ENCODE data around the gene SRSF2.
"Not testable (repeated sequence)": the region's sequence is repeated elsewhere in the genome, so short reads cannot be mapped to it uniquely, and the experiment has no call there.

The SRSF2 gene

DNA sequence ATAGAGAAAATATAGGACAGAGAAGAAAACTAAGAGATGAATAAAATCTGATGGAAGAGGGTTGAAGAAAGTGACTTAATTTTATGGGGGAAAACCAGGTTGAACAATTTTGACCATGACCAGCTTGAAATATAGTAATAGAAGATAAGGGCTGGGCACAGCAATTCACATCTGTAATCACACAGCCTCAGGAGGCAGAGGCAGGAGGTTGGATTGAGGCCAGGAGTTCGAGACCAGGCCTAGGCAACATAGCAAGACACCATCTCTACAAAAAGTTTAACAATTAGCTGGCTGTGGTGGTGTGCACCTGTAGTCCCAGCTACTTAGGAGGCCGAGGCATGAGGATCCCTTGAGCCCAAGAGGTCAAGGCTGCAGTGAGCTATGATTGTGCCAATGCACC is 35.1 kb downstream of the SRSF2 start:
- no peak for DNase-seq (ENCODE audit: low read depth in 2 of 3, low spot score in 1 of 3)

DNA sequence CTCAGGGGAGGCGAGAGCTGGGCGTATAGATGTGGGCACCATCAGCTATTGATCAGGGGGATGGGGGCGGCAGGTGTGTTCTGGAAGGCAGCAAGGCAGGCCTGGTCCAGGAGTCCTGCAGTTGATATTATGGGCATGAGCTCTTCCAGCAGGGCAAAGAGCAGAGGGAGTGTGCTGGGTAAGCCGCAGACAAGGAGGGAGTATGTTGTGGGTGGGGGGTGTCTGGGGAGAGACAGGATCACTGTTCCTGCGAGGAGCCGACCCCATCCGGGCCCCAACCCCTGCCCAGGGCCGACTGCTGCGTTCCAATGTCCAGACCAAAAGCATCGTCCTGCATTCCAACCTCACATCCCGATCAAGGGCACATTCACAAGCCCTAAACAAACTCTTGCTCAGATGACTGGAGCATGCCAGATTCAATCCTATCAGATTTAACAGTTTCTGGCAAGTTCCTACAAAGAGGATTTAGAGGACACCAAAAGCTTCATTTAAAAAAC is 35.6 kb downstream of the SRSF2 start:
- DNase-seq (ENCODE audit: low read depth in 2 of 3, low spot score in 1 of 3) = no peak

DNA sequence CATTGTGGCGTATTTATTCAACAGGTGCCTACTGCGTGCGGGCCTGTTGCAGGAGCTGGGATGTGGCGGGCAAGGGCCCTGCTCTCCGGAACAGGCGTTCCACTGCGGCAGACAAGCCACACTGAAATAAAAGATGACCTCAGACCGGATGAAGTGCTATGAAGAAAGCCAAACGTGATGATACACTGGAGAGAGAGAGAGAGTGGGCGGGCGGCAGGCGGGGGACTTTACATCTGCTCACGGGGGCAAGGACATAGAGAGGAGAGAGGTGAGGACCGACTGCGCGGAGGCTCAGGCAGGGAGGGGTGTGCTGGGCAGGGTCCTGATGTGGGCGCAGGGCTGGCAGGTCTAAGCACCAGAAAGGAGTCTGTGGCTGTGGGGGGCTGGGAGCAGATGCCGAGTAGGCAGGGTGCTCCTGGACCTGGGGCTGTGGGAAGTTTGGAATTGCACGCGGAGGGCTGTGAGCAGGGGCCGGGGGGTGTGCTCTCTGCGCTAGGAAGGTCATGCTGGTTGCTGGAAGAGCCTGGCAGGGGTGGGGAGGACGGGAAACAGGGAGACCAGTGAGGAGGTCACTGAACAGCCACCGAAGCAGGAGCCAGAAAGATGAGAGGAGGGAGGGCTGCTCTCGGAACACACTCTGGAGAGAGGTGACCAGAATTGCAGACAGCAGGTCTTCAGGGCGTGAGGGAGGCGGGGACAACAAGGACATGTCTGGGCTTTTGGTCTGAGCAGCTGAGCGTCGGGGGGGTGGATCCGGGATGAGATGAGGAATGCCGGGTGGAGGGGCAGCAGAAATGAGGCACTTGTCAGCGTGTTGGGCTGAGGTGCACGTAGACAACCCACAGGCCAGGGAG is 36.3 kb downstream of the SRSF2 start:
- DNase-seq (ENCODE audit: low read depth in 2 of 3, low spot score in 1 of 3) = no peak

DNA sequence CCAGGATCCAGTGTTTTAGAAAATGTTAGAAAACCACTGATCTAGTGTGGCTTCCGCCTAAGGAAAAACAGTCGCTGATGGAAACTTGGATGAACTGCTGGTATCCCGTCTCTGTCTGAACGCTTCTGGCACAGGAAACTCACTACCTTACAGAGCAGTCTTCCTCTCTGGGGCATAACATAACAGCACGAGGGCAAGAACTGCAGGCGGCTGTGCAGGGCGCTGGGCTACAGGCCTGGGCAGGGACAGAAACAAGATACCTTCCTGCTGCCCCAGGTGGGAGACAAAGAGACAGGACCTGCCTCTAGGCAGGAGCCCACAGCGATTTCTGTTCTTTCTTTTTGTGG is 36.9 kb downstream of the SRSF2 start:
- DNase-seq (ENCODE audit: low read depth in 2 of 3, low spot score in 1 of 3) = no peak

DNA sequence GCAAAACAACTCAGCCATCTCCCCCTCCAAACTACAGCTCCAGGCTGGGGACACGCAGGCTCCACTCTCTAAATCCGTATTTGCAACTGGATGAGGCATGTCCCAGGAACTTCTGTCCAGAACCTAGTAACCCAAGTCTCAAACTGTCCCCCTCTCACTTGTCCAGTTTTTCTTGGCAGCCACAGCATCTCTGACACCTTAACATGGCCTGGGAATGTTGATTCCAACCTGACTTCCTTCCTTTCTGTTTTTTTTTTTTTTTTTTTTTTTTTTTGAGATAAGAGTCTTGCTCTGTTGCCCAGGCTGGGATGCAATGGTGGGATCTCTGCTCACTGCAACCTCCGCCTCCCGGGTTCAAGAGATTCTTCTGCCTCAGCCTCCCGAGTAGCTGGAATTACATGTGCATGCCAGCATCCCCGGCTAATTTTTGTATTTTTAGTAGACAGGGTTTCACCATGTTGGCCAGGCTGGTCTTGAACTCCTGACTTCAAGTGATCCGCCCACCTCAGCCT is 38.6 kb downstream of the SRSF2 start:
- DNase-seq (ENCODE audit: low read depth in 2 of 3, low spot score in 1 of 3) = not testable (repeated sequence)

DNA sequence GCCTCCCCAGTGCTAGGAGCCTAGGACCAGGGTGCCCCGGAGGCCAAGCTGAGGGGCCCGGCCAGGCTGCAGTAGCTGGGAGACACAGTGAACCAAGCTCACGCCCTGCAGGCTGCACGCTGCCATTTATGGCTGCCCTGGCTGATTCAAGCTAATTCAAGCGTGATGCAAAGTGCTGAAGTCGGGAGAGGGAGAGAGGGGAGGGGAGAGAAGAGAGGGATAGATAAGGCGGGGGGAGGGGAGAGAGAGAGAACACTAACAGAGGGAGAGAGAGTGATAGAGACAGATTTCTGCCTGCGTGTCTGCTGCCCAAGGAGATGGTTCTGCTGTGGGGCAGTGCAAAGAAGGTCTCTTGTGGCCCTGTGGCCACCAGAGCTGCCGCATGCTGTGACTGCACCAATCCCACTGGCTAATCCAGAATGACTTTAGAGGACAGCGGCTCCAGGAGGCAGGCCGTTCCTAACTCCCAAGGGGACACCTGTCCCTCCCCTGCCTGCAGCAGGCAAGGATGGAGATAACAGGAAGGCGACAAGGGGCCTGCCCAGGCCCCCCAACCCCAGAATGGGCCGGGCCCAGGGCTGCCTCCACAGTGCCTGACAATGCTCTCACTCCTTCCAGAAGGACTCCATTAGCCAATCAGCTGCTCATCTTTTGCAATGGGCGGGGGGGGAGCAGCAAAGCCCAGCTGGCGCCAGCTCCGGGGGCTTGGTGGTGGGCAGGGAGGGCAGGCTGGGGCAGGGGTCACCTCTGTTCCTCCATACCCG is 39.2 kb downstream of the SRSF2 start:
- DNase-seq (ENCODE audit: low read depth in 2 of 3, low spot score in 1 of 3) = no peak

DNA sequence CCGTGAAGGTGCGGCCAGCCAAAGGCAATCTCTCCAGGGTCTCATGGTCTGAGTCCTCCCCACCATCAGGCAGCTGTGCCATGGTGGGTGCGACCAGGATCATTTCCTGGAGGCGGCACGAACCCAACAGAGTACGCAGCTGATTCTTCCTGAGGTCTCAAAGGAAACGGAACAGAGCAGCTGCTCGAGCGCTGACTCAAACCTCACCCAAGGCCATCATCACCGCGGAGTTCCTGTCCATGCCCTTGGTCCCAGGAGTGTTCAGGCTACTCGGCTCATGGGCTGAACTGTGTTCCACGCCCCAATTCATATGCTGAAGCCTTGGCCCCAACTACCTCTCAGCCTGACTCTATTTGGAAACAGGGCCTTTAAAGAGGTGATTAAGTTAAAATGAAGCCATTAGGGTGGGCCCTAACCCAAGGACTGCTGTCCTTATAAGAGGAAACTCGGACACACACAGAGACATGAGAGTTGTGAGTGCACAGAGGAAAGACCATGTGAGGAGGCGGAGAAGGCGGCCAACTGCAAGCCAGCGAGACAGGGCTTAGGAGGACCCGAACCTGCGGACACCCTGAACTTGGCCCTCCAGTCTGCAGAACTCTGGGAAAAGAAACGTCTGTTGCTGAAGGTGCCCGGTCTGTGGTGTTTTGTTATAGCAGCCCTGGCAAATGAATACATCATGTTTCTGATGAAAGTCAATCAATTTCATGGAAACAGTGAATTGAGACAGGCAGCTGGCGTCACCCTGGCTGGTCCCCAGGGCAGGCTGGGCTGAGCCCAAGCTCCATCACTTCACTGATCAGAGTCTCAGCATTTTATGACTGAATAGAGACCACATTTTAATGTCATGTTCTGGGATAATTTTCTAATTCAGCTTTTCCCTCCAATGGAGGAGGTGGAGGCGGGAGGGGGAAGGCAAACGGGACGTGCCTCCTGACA is 40.1 kb downstream of the SRSF2 start:
- DNase-seq (ENCODE audit: low read depth in 2 of 3, low spot score in 1 of 3) = no peak

DNA sequence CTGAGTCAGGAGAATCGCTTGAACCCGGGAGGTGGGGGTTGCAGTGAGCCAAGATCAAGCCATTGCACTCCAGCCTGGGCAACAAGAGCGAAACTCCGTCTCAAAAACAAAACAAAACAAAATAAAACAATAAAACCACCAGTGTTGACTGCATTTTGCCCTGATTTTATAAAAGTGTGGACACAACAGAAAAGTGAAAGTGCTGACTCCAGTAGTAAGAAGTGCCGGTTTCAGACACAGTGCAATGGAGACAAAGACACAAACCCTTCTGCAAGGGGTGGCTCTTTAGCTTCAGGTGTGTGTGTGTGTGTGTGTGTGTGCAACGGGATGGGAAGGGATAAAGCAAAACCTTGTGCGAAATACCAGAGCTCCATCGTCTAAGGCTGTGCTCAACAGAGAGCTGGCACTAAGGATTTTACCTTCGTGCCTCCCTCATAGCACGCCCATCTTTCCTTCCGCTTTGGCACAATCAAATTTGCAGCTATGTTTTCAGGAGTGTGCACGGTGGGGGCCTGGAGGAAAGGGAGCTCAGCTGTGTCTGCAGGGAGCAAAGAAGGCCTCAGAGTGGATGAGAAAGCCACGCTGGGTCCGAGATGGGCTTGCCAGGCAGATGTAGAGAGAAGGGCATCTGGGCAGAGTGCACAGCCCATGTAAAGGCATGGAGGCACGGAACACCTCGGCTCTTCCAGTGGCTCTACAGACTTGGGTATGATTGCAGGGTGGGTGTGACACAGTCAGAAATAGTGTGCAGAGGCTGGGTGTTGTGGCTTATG is 41.9 kb downstream of the SRSF2 start:
- DNase-seq (ENCODE audit: low read depth in 2 of 3, low spot score in 1 of 3) = no peak

DNA sequence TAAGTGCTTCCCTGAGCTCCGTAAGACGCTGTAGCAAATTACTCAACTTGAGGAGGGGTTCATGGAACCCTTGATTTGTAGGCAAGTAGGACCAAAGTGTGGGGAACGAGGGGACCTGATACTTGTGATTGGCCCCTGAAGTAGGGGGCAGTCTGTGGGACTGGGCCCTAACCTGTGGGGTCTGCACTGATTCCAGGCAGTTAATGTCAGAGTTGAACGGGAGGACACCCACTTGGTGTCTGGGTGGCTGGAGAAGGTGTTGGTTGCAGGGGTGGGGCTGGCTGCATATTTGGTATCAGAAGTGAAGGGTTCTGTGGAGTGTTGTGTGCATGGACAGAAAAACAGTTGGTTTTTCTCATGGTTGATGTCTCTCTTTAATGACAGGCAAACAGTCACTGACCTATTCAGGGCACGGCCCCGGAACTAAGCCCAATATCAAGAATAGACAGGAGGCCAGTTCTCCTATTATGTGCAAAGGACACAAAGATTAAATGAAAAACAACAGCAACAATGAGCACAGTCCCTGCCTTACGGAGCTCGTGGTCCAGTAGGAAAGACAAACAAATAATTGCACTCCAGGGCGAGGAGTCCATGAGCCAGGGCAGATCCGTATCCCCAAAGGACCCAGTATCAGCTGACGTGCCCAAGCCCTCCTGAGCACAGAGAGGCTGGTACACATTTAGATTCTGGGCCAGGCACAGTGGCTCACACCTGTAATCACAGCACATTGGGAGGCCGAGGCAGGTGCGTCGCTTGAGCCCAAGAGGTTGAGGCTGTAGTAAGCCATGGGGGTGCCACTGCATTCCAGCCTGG is 45.5 kb downstream of the SRSF2 start:
- no peak for DNase-seq (ENCODE audit: low read depth in 2 of 3, low spot score in 1 of 3)

DNA sequence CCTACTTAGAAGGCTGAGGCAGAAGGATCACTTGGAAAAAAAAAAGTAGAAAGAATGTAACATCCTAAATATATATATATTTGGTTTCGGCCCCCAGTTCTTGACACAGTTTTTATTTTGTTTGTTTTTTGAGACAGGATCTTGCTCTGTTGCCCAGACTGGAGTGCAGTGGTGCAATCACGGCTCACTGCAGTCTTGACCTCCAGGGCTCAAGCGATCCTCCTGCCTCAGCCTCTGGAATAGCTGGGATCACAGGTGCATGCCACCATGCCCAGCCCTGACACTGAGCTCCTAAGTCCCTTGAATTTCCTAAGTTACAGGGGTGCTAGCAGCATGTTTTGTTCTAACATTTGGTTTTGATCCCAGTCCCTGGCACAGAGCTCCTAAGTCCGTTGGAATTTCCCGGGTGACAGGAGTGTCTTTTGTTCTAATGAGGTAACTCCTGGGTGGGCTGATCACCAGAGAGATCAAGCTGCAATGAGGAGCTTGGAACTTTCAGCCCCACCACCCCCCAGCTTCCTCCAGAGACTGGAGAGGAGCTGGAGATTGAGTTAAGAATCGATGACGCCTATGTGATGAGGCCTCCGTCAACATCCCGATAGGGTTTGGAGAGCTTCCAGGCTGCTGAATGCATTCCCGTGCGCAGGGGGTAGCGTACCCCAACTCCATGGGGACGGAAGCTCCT is 46.4 kb downstream of the SRSF2 start:
- DNase-seq (ENCODE audit: low read depth in 2 of 3, low spot score in 1 of 3) = no peak

DNA sequence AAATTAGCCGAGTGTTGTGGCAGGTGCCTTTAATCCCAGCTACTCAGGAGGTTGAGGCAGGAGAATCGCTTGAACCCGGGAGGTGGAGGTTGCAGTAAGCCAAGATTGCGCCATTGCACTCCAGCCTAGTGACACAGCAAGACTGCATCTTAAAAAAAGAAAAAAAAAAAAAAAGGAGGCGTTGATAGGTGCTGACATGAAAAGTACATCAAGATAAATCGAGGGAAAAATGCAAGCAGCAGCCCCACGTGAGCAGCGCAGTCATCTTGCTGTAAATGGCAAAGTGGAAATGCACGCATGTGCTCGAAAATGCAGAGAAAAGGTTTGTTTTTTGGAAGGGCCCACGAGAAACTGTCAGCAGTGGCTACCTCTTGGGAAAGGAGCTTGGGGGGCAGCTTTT is 47.3 kb downstream of the SRSF2 start:
- no peak for DNase-seq (ENCODE audit: low read depth in 2 of 3, low spot score in 1 of 3)

DNA sequence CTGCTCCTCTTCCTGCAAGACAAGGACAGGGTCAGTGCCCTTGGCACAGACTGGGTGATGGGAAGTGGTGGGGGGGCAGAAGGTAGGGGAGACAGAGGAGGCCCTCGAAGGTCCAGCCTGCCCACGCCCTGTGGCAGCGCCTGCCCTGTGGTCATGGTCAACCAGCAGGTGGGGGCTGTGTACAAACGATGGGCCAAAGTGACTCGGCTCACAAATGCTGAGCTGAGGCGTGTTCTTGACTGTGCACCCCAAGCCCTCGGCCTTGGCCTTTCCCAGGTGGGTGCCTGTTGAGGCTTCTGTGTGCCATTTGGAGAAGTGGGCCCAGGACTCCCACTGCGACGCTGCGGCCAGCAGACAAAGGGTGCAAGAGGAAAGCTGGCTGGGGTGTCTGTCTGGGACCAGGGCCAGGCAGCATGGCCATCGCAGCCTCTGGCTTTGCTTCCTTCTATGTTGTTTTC is 48.9 kb downstream of the SRSF2 start:
- DNase-seq (ENCODE audit: low read depth in 2 of 3, low spot score in 1 of 3) = no peak

DNA sequence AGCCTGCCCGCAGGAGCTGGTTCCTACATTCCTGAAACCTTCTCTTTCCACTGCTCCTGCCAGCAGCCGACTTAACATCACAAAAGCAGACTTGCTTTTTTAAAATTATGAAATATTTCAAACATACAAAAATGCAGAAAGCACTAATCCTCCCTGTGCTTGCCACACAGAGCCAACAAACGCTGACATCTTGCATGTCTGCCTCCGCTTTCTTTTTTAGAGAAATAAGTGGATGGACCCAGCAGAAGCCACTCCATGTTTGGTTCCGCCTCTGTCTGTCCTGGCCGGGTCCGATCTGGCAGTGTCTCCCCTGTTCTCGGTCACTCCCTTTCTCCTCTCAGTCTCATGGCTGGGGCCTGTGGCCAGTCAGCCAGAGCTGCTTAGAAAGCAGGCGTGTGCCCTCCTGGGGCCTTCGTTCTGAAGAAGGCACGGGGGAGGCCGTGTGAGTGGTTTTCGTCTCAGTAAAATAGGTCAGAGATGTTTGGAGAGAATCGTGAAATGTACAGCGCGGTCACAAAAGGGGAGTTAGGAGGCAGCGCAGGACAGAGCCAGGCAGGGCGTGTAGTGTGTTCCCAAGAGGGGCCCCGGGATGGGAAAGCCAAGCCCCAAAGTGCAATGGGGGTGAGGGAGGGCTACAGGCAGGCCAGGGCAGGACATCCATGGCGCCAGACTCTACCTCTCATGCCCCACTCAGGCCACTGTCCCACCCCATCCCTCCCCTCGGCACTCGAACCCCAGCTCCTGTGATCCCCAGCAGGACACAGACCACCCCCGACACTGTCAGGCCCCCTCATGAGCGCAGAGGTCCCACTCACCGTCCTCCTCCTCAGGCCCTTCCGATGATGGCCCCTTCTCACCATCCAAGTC is 49.6 kb downstream of the SRSF2 start:
- no peak for DNase-seq (ENCODE audit: low read depth in 2 of 3, low spot score in 1 of 3)

DNA sequence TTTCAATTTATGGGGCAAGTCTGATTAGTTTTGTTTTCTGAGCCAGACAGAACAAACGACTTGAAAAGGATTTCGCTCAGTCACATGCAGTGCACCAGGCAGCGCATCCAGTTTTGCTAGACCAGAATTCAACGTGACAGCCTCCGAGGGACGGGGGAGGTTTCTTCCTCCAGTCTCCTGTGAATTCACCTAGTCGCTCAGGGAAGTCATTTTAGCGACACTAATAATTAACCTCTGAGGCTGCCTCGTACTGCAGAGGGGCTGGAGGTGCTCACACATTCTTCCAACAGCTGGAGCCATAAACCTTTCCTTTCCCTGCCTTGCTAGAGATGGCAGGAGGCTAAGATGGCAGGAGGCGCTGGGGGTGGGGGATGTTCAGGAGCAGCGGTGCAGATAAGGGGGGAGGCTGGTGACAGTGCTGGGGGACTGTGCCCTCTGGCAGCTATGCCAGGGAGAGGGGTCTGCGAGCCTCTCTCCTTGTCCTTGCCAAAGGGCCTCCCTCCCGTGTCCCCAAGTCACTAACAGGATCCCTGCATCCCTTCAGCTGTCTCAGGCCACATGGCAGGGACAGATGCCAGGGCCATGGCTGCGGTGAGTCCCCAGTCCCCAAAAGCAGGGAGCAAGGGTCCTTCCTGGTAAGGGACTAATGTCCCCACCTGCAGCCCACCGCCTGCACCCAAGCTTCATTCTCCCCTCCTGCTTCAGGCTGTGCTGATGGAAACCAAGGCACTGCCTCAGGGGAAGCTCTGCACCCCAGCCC is 50.4 kb downstream of the SRSF2 start:
- no peak for DNase-seq (ENCODE audit: low read depth in 2 of 3, low spot score in 1 of 3)

DNA sequence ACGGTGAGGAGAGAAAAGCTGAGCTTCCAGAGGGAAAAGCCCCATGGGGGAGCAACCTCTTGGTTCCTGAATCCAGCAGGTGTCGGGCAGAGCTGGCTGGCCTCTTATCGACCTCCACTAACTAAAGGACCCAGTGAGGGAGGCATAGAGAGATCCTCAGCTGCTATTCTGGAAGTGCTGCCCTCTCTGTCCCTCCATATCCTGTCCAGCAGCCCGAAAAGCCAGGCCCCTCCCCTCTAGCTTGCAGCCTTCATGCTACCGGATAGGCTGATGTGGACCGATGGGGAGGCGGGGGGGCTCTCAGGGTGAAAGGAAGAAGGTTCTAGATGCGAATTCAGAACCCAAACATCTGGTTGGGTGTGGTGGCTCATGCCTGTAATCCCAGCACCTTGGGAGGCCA is 51.3 kb downstream of the SRSF2 start:
- no peak for DNase-seq (ENCODE audit: low read depth in 2 of 3, low spot score in 1 of 3)

DNA sequence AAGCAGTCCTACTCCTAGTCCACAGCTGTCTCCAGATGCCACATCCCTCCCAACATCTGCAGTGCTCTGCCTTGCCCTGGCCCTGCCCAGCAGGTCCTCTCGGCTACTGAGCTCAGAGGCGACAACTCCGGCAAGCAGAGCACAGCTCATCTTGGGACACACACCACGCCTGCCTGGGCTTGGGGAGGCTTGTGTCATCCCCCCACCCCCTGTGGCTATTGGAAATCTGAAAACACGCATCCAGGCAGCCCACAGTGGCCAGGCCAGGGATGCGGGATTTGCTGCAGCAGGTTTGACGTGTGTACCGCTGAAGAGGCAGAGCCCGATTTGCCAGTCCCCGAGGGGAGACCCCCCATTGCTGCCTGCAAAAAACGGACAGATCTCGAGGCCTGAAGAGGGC is 51.8 kb downstream of the SRSF2 start:
- no peak for DNase-seq (ENCODE audit: low read depth in 2 of 3, low spot score in 1 of 3)

DNA sequence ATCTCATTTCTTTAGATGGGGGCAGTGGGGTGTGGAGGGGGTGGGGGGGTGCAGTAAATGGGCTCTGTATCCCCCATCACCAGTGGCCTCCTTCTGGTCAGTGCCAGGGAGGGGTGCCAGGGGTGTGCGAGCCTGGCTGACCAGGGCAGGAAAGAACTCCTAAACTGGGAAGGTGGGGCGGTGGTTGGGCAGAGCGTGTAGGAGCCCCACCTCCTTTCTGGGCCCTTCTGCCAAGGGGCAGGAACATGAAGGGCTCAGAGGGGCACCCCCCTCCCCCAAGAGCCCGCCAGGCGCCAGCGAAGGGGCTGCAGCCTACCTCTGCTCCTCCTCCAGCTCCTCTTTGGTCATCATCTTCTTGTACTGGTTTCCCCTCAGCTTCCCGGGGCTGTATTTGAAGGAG is 52.4 kb downstream of the SRSF2 start:
- DNase-seq (ENCODE audit: low read depth in 2 of 3, low spot score in 1 of 3) = no peak
